H9 (cell line): ENCODE measurements around the gene PRSS27. TPM values are rescaled to one million over a fixed set of nuclear protein-coding genes. Genes with fewer than 3 reads are reported as not detected.

Experiments used
- DNase-seq: peaks from one replicate; pipeline ENCODE4 v3.0.0-alpha.2; 2017
- H2AFZ ChIP-seq: one replicate; pipeline ENCODE4 v1.6.1; 2013; ENCODE audit warnings: mild to moderate bottlenecking, low read length, control low read depth, moderate library complexity
- H2AK5ac ChIP-seq: 2 replicates; pipeline ENCODE4 v1.6.1; 2013; ENCODE audit warnings: low read length, control low read depth, mixed read lengths; ENCODE audit not compliant: insufficient read length
- H2BK120ac ChIP-seq: one replicate; pipeline ENCODE4 v1.6.1; 2013; ENCODE audit warnings: low read depth, mild to moderate bottlenecking, low read length, control low read depth, inconsistent platforms; ENCODE audit not compliant: poor library complexity, severe bottlenecking
- H2BK12ac ChIP-seq: 2 replicates; pipeline ENCODE4 v1.6.1; 2013; ENCODE audit warnings: low read length, control low read depth, mixed read lengths, low read depth; ENCODE audit not compliant: insufficient read length
- H2BK15ac ChIP-seq: 2 replicates; pipeline ENCODE4 v1.6.1; 2013; ENCODE audit warnings: low read depth, low read length, control low read depth
- H2BK20ac ChIP-seq: one replicate; pipeline ENCODE4 v1.6.1; 2013; ENCODE audit warnings: low read depth, mild to moderate bottlenecking, low read length, control low read depth, inconsistent platforms; ENCODE audit not compliant: poor library complexity, severe bottlenecking
- H2BK5ac ChIP-seq: 2 replicates; pipeline ENCODE4 v1.6.1; 2013; ENCODE audit warnings: low read length, control low read depth, mixed read lengths; ENCODE audit not compliant: insufficient read length
- H3K14ac ChIP-seq: 2 replicates; pipeline ENCODE4 v1.6.1; 2013; ENCODE audit warnings: low read length, control low read depth; ENCODE audit not compliant: insufficient read depth
- H3K18ac ChIP-seq: 2 replicates; pipeline ENCODE4 v1.6.1; 2013; ENCODE audit warnings: low read depth, mild to moderate bottlenecking, mixed read lengths, low read length, control low read depth; ENCODE audit not compliant: insufficient read length
- H3K23ac ChIP-seq: 2 replicates; pipeline ENCODE4 v1.6.1; 2013; ENCODE audit warnings: low read length, control low read depth, mixed read lengths, low read depth; ENCODE audit not compliant: insufficient read length
- H3K23me2 ChIP-seq: 2 replicates; pipeline ENCODE4 v1.6.1; 2013; ENCODE audit warnings: low read depth, mild to moderate bottlenecking, mixed read lengths, low read length, control low read depth; ENCODE audit not compliant: insufficient read length, poor library complexity, severe bottlenecking
- H3K27ac ChIP-seq: 2 replicates; pipeline ENCODE4 v1.5.1; 2013; ENCODE audit warnings: low read length, control low read depth, mixed read lengths, low read depth; ENCODE audit not compliant: insufficient read length
- H3K27me3 ChIP-seq: 2 replicates; pipeline ENCODE4 v1.6.1; 2013; ENCODE audit warnings: low read length, control low read depth, inconsistent platforms; ENCODE audit not compliant: insufficient read depth
- H3K4ac ChIP-seq: 2 replicates; pipeline ENCODE4 v1.6.1; 2013; ENCODE audit warnings: low read depth, mild to moderate bottlenecking, control low read depth, inconsistent platforms, low read length, moderate library complexity
- H3K4me1 ChIP-seq: 2 replicates; pipeline ENCODE4 v1.6.1; 2013; ENCODE audit warnings: low read length, control low read depth, inconsistent platforms; ENCODE audit not compliant: insufficient read depth
- H3K4me2 ChIP-seq: 2 replicates; pipeline ENCODE4 v1.6.1; 2013; ENCODE audit warnings: low read length, control low read depth, mixed read lengths; ENCODE audit not compliant: insufficient read length, insufficient read depth
- H3K56ac ChIP-seq: 2 replicates; pipeline ENCODE4 v1.6.1; 2013; ENCODE audit warnings: low read depth, mild to moderate bottlenecking, mixed read lengths, low read length, control low read depth; ENCODE audit not compliant: insufficient read length
- H3K79me1 ChIP-seq: 2 replicates; pipeline ENCODE4 v1.6.1; 2013; ENCODE audit warnings: low read depth, mild to moderate bottlenecking, moderate library complexity, low read length, control low read depth, inconsistent platforms; ENCODE audit not compliant: insufficient read depth, poor library complexity, severe bottlenecking
- H3K79me2 ChIP-seq: 2 replicates; pipeline ENCODE4 v1.6.1; 2013; ENCODE audit warnings: low read length, control low read depth, inconsistent platforms; ENCODE audit not compliant: insufficient read depth
- H3K9ac ChIP-seq: 2 replicates; pipeline ENCODE4 v1.6.1; 2013; ENCODE audit warnings: low read length, control low read depth, mixed read lengths; ENCODE audit not compliant: insufficient read length; ENCODE audit errors: extremely low read depth
- H3K9me3 ChIP-seq: one replicate; pipeline ENCODE4 v1.6.1; 2013; ENCODE audit warnings: low read depth, low read length, inconsistent platforms; ENCODE audit not compliant: control insufficient read depth
- H3T11ph ChIP-seq: one replicate; pipeline ENCODE4 v1.6.1; 2013; ENCODE audit warnings: mild to moderate bottlenecking, low read length, control low read depth, inconsistent platforms
- H4K20me1 ChIP-seq: one replicate; pipeline ENCODE4 v1.6.1; 2013; ENCODE audit not compliant: control insufficient read depth, insufficient read length, insufficient read depth
- H4K5ac ChIP-seq: 2 replicates; pipeline ENCODE4 v1.6.1; 2013; ENCODE audit warnings: low read depth, mild to moderate bottlenecking, mixed read lengths, low read length, control low read depth; ENCODE audit not compliant: insufficient read length
- H4K8ac ChIP-seq: replicated peaks from 2 replicates; pipeline ENCODE4 v1.6.1; 2013; ENCODE audit warnings: low read length, control low read depth, mixed read lengths, low read depth; ENCODE audit not compliant: insufficient read length
- H4K91ac ChIP-seq: 2 replicates; pipeline ENCODE4 v1.6.1; 2013; ENCODE audit warnings: low read depth, mild to moderate bottlenecking, moderate library complexity, mixed read lengths, low read length, control low read depth; ENCODE audit not compliant: insufficient read length
- H3K27ac Mint-ChIP-seq, 3 experiments: 2 replicates in 2 of 3; 3 replicates in 1 of 3; pipeline ENCODE4 v1.8.0; 2020 to 2021; ENCODE audit warnings: mixed read lengths in 3 of 3, mild to moderate bottlenecking in 1 of 3, moderate library complexity in 1 of 3
- H3K27me3 Mint-ChIP-seq: 2 replicates; pipeline ENCODE4 v1.8.0; 2021; ENCODE audit warnings: low read depth, mild to moderate bottlenecking, moderate library complexity, mixed read lengths
- H3K36me3 Mint-ChIP-seq, 3 experiments: 2 replicates in 2 of 3; 3 replicates in 1 of 3; pipeline ENCODE4 v1.8.0; 2020 to 2021; ENCODE audit warnings: low read depth in 3 of 3, mixed read lengths in 3 of 3; ENCODE audit not compliant: insufficient read depth in 1 of 3
- H3K4me1 Mint-ChIP-seq, 2 experiments: 2 replicates each; pipeline ENCODE4 v1.8.0; 2020; ENCODE audit warnings: mixed read lengths in 2 of 2
- H3K4me3 Mint-ChIP-seq, 2 experiments: 2 replicates in 1 of 2; 3 replicates in 1 of 2; pipeline ENCODE4 v1.8.0; 2020 to 2021; ENCODE audit warnings: mild to moderate bottlenecking in 2 of 2, mixed read lengths in 2 of 2, moderate library complexity in 1 of 2
- H3K9me3 Mint-ChIP-seq, 2 experiments: 2 replicates in 1 of 2; 3 replicates in 1 of 2; pipeline ENCODE4 v1.8.0; 2020; ENCODE audit warnings: mild to moderate bottlenecking in 2 of 2, mixed read lengths in 2 of 2, moderate library complexity in 1 of 2
- CTCF ChIP-seq: fragments of 200-600 bp; sonication (generic); conservative IDR thresholded peaks from 3 replicates; pipeline ENCODE4 v1.8.0; 2021; ENCODE audit warnings: antibody characterized with exemption, mild to moderate bottlenecking
- WGBS: extraction: QIAGEN DNeasy Blood & Tissue Kit; methylation state at CpG from one replicate; pipeline ENCODE4 v1.1.7; 2013; ENCODE audit warnings: missing lambda C conversion rate, low lambda C conversion rate, mixed read lengths; ENCODE audit not compliant: insufficient read length; ENCODE audit errors: extremely low coverage; 5-methylcytosine and 5-hydroxymethylcytosine counted together
- total RNA-seq: library from RNA; stranded (reverse); gene quantifications from 2 replicates; pipeline ENCODE4 v1.2.1, GENCODE V29; 2021

Gene PRSS27
- total RNA-seq, 1 experiment from 2014 or later, result 5.0 TPM

GRCh38 chr16:2768403-2769089, 48.5 kb upstream of the PRSS27 start:
- H3K18ac ChIP-seq, result no peak overlapping the region
- Mint-ChIP-seq H3K36me3 (peaks cover 80 to 99% (median 95%) of the 10 kb centered on the region in 3 experiments), H3K27ac (peak overlapping the region; percentile 65 to 95 (median 73); a peak in 5 of 7 replicates), H3K27me3 (peaks cover 4% of the 10 kb centered on the region), H3K4me1 (peaks cover 10 to 33% of the 10 kb centered on the region in 2 experiments; a peak in 3 of 4 replicates), H3K9me3 (peaks cover 8 to 21% of the 10 kb centered on the region in 2 experiments), H3K4me3 (no peak overlapping the region)
- H3K4me1 ChIP-seq, result no peaks in the 10 kb centered on the region
- no peak for TF ChIP-seq CTCF
- no peak overlapping the region for H3K56ac ChIP-seq
- no peak overlapping the region for H3K4ac ChIP-seq
- no peak overlapping the region for H3T11ph ChIP-seq
- no peak overlapping the region for H2BK5ac ChIP-seq
- no peak overlapping the region for H2BK12ac ChIP-seq
- H3K4me2 ChIP-seq, result no peak overlapping the region
- H3K9ac ChIP-seq, result no peak overlapping the region
- peaks cover 18% of the 10 kb centered on the region for H3K79me1 ChIP-seq
- H2BK15ac ChIP-seq, result no peak overlapping the region
- H4K5ac ChIP-seq, result no peak overlapping the region
- H3K23me2 ChIP-seq, result no peaks in the 10 kb centered on the region
- H2BK20ac ChIP-seq, result no peak overlapping the region
- no peak for DNase-seq
- H2BK120ac ChIP-seq, result no peak overlapping the region
- H3K27me3 ChIP-seq, result no peaks in the 10 kb centered on the region
- H3K23ac ChIP-seq, result no peak overlapping the region
- H4K20me1 ChIP-seq, result no peaks in the 10 kb centered on the region
- no peak overlapping the region for H3K14ac ChIP-seq
- H2AK5ac ChIP-seq, result no peak overlapping the region
- peaks cover 2% of the 10 kb centered on the region; the same call in 1 of the 2 replicates for H3K79me2 ChIP-seq
- no peak overlapping the region for H3K27ac ChIP-seq
- WGBS, result no CpG with 5 or more reads among the region's 17 CpGs
- no peak overlapping the region for H4K8ac ChIP-seq
- no peak overlapping the region for H2AFZ ChIP-seq
- no peaks in the 10 kb centered on the region for H3K9me3 ChIP-seq
- no peak overlapping the region for H4K91ac ChIP-seq
